Keratinocyte (primary cell): Measurements from ENCODE around the gene NOL4.

Experiments
- CTCF ChIP-seq, 3 experiments: IDR thresholded peaks in 1 of 3; conservative IDR thresholded peaks in 1 of 3; optimal IDR thresholded peaks in 1 of 3; 2 replicates in 2 of 3; 3 replicates in 1 of 3; pipeline versions ENCODE3 to v1.5.1; 2011; ENCODE audit warnings: low read length in 3 of 3, mild to moderate bottlenecking in 3 of 3, moderate library complexity in 2 of 3, control low read depth in 1 of 3, inconsistent platforms in 1 of 3; ENCODE audit not compliant: insufficient read depth in 2 of 3; ENCODE audit errors: extremely low read depth in 1 of 3
- EZH2 ChIP-seq: IDR thresholded peaks from one replicate; pipeline ENCODE4 v1.6.1; 2012; ENCODE audit warnings: inconsistent platforms, mild to moderate bottlenecking, low read length, moderate library complexity

GRCh38 chr18:34220081-34220815, 4.5 kb downstream of the NOL4 start:
- TF ChIP-seq CTCF (optimal IDR thresholded peaks at IDR 0.05 in 1 of 3, IDR thresholded peaks at IDR 0.05 in 1 of 3, conservative IDR thresholded peaks at IDR 0.05 in 1 of 3; ENCODE audit: extremely low read depth in 1 of 3, insufficient read depth in 2 of 3, low read length in 3 of 3): no peak
- no peak for TF ChIP-seq EZH2
